Keratinocyte (primary cell): ENCODE results near the gene PLEKHO2. TPM values are rescaled to one million over a fixed set of nuclear protein-coding genes. Genes with fewer than 3 reads are reported as not detected.

ENCODE experiments used
- DNase-seq: peaks from one replicate; pipeline ENCODE4 v3.0.0-alpha.2; 2011; ENCODE audit warnings: low read depth, missing footprints, low spot score
- FAIRE-seq: peaks from 2 replicates; lab custom pipeline; 2011; peaks lifted over from hg19 to GRCh38; lab: Jason Lieb, UNC
- H2AFZ ChIP-seq: 2 replicates; pipeline ENCODE4 v1.6.0; 2012; ENCODE audit warnings: low read length, control low read depth, inconsistent platforms; ENCODE audit not compliant: control insufficient read depth
- H3K27ac ChIP-seq: 2 replicates; pipeline ENCODE4 v1.5.1; 2011; ENCODE audit warnings: low read length; ENCODE audit not compliant: control insufficient read depth, insufficient read depth
- H3K27me3 ChIP-seq: 3 replicates; pipeline ENCODE4 v1.6.0; 2011; ENCODE audit warnings: low read length; ENCODE audit not compliant: control insufficient read depth, insufficient read depth; ENCODE audit errors: extremely low read depth
- H3K36me3 ChIP-seq, 2 experiments: 2 replicates in 1 of 2; 3 replicates in 1 of 2; pipeline ENCODE4 v1.5.1; 2011; ENCODE audit warnings: low read length in 2 of 2, mild to moderate bottlenecking in 1 of 2; ENCODE audit not compliant: control insufficient read depth in 2 of 2, insufficient read depth in 2 of 2; ENCODE audit errors: extremely low read depth in 1 of 2
- H3K4me1 ChIP-seq: 3 replicates; pipeline ENCODE4 v1.5.1; 2011; ENCODE audit warnings: low read length; ENCODE audit not compliant: control insufficient read depth, insufficient read depth; ENCODE audit errors: extremely low read depth
- H3K4me2 ChIP-seq: 3 replicates; pipeline ENCODE4 v1.6.0; 2011; ENCODE audit warnings: low read depth, low read length; ENCODE audit not compliant: control insufficient read depth, insufficient read depth; ENCODE audit errors: extremely low read depth
- H3K4me3 ChIP-seq, 3 experiments: fragments of 200-600 bp in 1 of 3; sonication (generic) in 1 of 3; 2 replicates in 2 of 3; 3 replicates in 1 of 3; pipeline ENCODE4 v1.5.1; 2011 to 2016; ENCODE audit warnings: low read length in 3 of 3, mild to moderate bottlenecking in 3 of 3, control low read depth in 2 of 3, inconsistent platforms in 1 of 3, low read depth in 1 of 3, mixed read lengths in 1 of 3, mixed run types in 1 of 3, moderate library complexity in 1 of 3; ENCODE audit not compliant: control insufficient read depth in 2 of 3, insufficient read depth in 2 of 3; ENCODE audit errors: extremely low read depth in 1 of 3
- H3K79me2 ChIP-seq: 2 replicates; pipeline ENCODE4 v1.6.0; 2012; ENCODE audit warnings: low read length; ENCODE audit not compliant: control insufficient read depth, insufficient read depth
- H3K9ac ChIP-seq: 3 replicates; pipeline ENCODE4 v1.6.0; 2011; ENCODE audit warnings: low read length; ENCODE audit not compliant: control insufficient read depth, insufficient read depth; ENCODE audit errors: extremely low read depth
- H3K9me1 ChIP-seq: 3 replicates; pipeline ENCODE4 v1.6.0; 2011; ENCODE audit warnings: low read length; ENCODE audit not compliant: control insufficient read depth, insufficient read depth; ENCODE audit errors: extremely low read depth
- H3K9me3 ChIP-seq: 2 replicates; pipeline ENCODE4 v1.5.1; 2012; ENCODE audit warnings: low read depth, low read length; ENCODE audit not compliant: control insufficient read depth
- H4K20me1 ChIP-seq: 3 replicates; pipeline ENCODE4 v1.6.0; 2011; ENCODE audit warnings: low read length; ENCODE audit not compliant: control insufficient read depth, insufficient read depth; ENCODE audit errors: extremely low read depth
- CTCF ChIP-seq, 3 experiments: IDR thresholded peaks in 1 of 3; conservative IDR thresholded peaks in 1 of 3; optimal IDR thresholded peaks in 1 of 3; 2 replicates in 2 of 3; 3 replicates in 1 of 3; pipeline versions ENCODE3 to v1.5.1; 2011; ENCODE audit warnings: low read length in 3 of 3, mild to moderate bottlenecking in 3 of 3, moderate library complexity in 2 of 3, control low read depth in 1 of 3, inconsistent platforms in 1 of 3; ENCODE audit not compliant: insufficient read depth in 2 of 3; ENCODE audit errors: extremely low read depth in 1 of 3
- EZH2 ChIP-seq: IDR thresholded peaks from one replicate; pipeline ENCODE4 v1.6.1; 2012; ENCODE audit warnings: inconsistent platforms, mild to moderate bottlenecking, low read length, moderate library complexity
- dilution Hi-C: fragments of 300-500 bp; cut with MboI; formaldehyde crosslinking; loops from one replicate; pipeline ENCODE4 v1.7.0; 2020; ENCODE audit warnings: low sequenced_read_pairs; ENCODE audit not compliant: extremely low pct_ligation_motif_present
- polyA plus RNA-seq, 5 experiments: library from polyadenylated mRNA; depleted of rRNA in 3 of 5; stranded (reverse) in 3 of 5; stranded (forward) in 1 of 5; unstranded in 1 of 5; fragments of >200 nt; gene quantifications; 1 replicate in 1 of 5; 2 replicates in 3 of 5; 3 replicates in 1 of 5; pipeline versions ENCODE4 v1.2.1 to v1.2.3, GENCODE V29; 2011 to 2012; ENCODE audit warnings: missing spikeins in 2 of 5, low read depth in 1 of 5, low replicate concordance in 1 of 5

The PLEKHO2 gene
- polyA plus RNA-seq, 1 donor (not counting 4 experiments of a cell fraction or from before 2014, with no cell fraction given) = 8.8 TPM

GRCh38 chr15:64845183-64845611, 3.5 kb downstream of the PLEKHO2 start:
- H3K9ac ChIP-seq = no peak overlapping the region
- peaks cover 54% of the 10 kb centered on the region for H3K4me1 ChIP-seq
- TF ChIP-seq EZH2 (no peak), CTCF (optimal IDR thresholded peaks at IDR 0.05 in 1 of 3, IDR thresholded peaks at IDR 0.05 in 1 of 3, conservative IDR thresholded peaks at IDR 0.05 in 1 of 3; ENCODE audit: extremely low read depth in 1 of 3, insufficient read depth in 2 of 3, low read length in 3 of 3) (no peak)
- H3K27ac ChIP-seq = no peak overlapping the region
- peaks cover 0 to 4% of the 10 kb centered on the region in 2 experiments for H3K36me3 ChIP-seq
- H3K4me3 ChIP-seq = no peak overlapping the region
- no peak for DNase-seq
- dilution Hi-C loops = no loop called here
- no peaks in the 10 kb centered on the region for H3K9me3 ChIP-seq
- peaks cover 62% of the 10 kb centered on the region for H3K79me2 ChIP-seq
- FAIRE-seq = no peak
- peaks cover 2% of the 10 kb centered on the region for H3K9me1 ChIP-seq
- no peak overlapping the region for H2AFZ ChIP-seq
- no peaks in the 10 kb centered on the region for H4K20me1 ChIP-seq
- no peak overlapping the region for H3K4me2 ChIP-seq
- H3K27me3 ChIP-seq = no peaks in the 10 kb centered on the region

GRCh38 chr15:64845831-64846595, 4.3 kb downstream of the PLEKHO2 start:
- dilution Hi-C loops = no loop called here
- no peak overlapping the region for H3K27ac ChIP-seq
- H3K4me2 ChIP-seq = no peak overlapping the region
- no peaks in the 10 kb centered on the region for H3K9me3 ChIP-seq
- peaks cover 62% of the 10 kb centered on the region for H3K79me2 ChIP-seq
- TF ChIP-seq EZH2 (no peak), CTCF (optimal IDR thresholded peaks at IDR 0.05 in 1 of 3, IDR thresholded peaks at IDR 0.05 in 1 of 3, conservative IDR thresholded peaks at IDR 0.05 in 1 of 3; ENCODE audit: extremely low read depth in 1 of 3, insufficient read depth in 2 of 3, low read length in 3 of 3) (no peak)
- DNase-seq (no peak), FAIRE-seq (no peak)
- no peak overlapping the region for H3K4me3 ChIP-seq
- peaks cover 61% of the 10 kb centered on the region for H3K4me1 ChIP-seq
- no peak overlapping the region for H3K9ac ChIP-seq
- no peaks in the 10 kb centered on the region for H4K20me1 ChIP-seq
- peaks cover 0 to 4% of the 10 kb centered on the region in 2 experiments for H3K36me3 ChIP-seq
- no peaks in the 10 kb centered on the region for H3K27me3 ChIP-seq
- peaks cover 4% of the 10 kb centered on the region for H3K9me1 ChIP-seq
- H2AFZ ChIP-seq = no peak overlapping the region
